GM21367 (cell line): ENCODE data around the gene ERCC6.
A peak's percentile ranks its signal among the peaks of the same experiment; 100 is the strongest.

ENCODE experiments used
- ATAC-seq: cut with Tn5 transposase; IDR thresholded peaks from one replicate; pipeline ENCODE4 v1.9.1; 2021; ENCODE audit not compliant: unreplicated experiment

ERCC6 gene

GRCh38 chr10:49549640-49550346 is 10.9 kb upstream of the ERCC6 start:
- ATAC-seq: no peak

- no peak for ATAC-seq
These were observed 4.7 kb upstream of the ERCC6 start for GRCh38 chr10:49543604-49544003.

- ATAC-seq: no peak
These were observed 3.4 kb upstream of the ERCC6 start for GRCh38 chr10:49542353-49542752.

- ATAC-seq: no peak
These were observed 2.8 kb upstream of the ERCC6 start for GRCh38 chr10:49541762-49542161.

- no peak for ATAC-seq
These were observed 1.3 kb upstream of the ERCC6 start for GRCh38 chr10:49540056-49540797.

GRCh38 chr10:49539320-49539885 is 482 bp upstream of the ERCC6 start:
- peak; percentile 6 for ATAC-seq

GRCh38 chr10:49534670-49535381 is 4.1 kb downstream of the ERCC6 start:
- ATAC-seq: peak; percentile 54

GRCh38 chr10:49532461-49532860 is 6.5 kb downstream of the ERCC6 start:
- no peak for ATAC-seq

- ATAC-seq: no peak
These were observed 9.9 kb downstream of the ERCC6 start for GRCh38 chr10:49528977-49529506.

- no peak for ATAC-seq
These were observed 11.1 kb downstream of the ERCC6 start for GRCh38 chr10:49527850-49528249.

GRCh38 chr10:49527061-49527460 is 11.9 kb downstream of the ERCC6 start:
- no peak for ATAC-seq

GRCh38 chr10:49526619-49527018 is 12.3 kb downstream of the ERCC6 start:
- no peak for ATAC-seq

GRCh38 chr10:49524496-49524895 is 14.4 kb downstream of the ERCC6 start:
- ATAC-seq: no peak

- no peak for ATAC-seq
These were observed 15.6 kb downstream of the ERCC6 start for GRCh38 chr10:49523301-49523700.

GRCh38 chr10:49521062-49521461 is 17.9 kb downstream of the ERCC6 start:
- ATAC-seq: no peak

GRCh38 chr10:49520122-49520775 is 18.7 kb downstream of the ERCC6 start:
- no peak for ATAC-seq

GRCh38 chr10:49519717-49520116 is 19.2 kb downstream of the ERCC6 start:
- ATAC-seq: no peak

- no peak for ATAC-seq
These were observed 19.8 kb downstream of the ERCC6 start for GRCh38 chr10:49518982-49519578.

GRCh38 chr10:49518566-49518965 is 20.4 kb downstream of the ERCC6 start:
- no peak for ATAC-seq

- ATAC-seq: no peak
These were observed 22.5 kb downstream of the ERCC6 start for GRCh38 chr10:49516216-49516970.
